Stimulated activated CD8-positive, alpha-beta memory T cell treated with anti-CD3 and anti-CD28 coated beads, Interleukin-2, amount 100 ng/mL, for 48 hours (primary cell): ENCODE results near the gene SLC15A1.
"Not testable (repeated sequence)": the region's sequence is repeated elsewhere in the genome, so short reads cannot be mapped to it uniquely, and the experiment has no call there.

Experiments used
- DNase-seq, 2 donors: peaks; one replicate each; pipeline ENCODE4 v3.0.0-alpha.2; 2020; ENCODE audit warnings: low read depth in 2 of 2

Gene SLC15A1

DNA sequence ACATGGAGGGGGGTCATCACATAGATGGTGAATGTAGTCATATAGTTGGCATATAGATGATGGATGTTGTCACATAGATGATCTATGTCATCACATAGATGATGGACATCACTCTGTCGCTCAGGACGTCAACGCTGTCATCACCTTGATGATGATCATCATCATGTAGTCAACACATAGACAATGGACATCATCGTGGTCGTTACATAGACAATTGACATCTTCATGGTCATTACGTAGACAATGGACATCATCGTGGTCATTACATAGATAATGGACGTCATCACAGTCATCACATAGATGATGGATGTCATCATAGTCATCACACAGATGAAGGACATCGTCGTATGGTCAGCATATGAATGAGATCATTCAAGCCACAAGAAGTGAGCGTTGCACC is 28.6 kb upstream of the SLC15A1 start:
- DNase-seq = no peak

- DNase-seq = no peak
Measured at GRCh38 chr13:98780451-98780850, 28.0 kb upstream of the SLC15A1 start.

DNA sequence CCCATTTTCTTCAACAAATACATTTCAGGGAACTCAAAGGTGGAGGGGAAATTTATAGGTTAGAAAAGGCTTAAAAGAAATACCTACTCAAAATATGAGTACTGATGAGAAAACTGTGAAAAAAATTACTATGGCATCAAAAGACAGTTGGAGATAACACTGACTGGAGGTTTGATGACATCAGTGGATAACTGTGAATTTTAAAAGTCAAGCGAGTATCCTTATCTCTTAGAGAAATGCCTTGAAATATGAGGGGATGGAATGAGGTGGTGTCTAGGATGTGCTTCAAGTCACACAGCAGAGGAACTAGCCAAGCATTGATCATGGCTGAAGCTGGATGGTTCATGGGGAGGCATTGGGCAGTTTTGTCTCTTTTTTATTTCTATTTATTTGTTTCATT is 27.2 kb upstream of the SLC15A1 start:
- no peak for DNase-seq

- no peak for DNase-seq
Measured at GRCh38 chr13:98778749-98779148, 26.3 kb upstream of the SLC15A1 start.

DNA sequence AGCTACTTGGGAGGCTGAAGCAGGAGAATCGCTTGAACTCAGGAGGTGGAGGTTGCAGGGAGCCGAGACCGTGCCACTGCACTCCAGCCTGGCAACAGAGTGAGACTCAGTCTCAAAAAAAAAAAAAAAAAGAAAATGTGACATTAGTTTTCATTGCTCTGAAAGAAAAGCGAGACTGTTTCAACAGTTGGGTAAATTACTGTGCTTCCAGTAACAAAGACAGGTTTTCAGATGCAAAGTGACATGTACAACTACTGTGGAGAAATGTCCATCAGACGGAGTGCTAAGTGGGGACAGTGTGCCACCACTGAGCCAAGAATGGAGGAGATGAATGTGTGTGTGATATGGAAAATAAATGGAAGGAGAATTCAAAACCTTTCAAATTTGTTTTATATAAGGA is 24.2 kb upstream of the SLC15A1 start:
- no peak for DNase-seq

DNA sequence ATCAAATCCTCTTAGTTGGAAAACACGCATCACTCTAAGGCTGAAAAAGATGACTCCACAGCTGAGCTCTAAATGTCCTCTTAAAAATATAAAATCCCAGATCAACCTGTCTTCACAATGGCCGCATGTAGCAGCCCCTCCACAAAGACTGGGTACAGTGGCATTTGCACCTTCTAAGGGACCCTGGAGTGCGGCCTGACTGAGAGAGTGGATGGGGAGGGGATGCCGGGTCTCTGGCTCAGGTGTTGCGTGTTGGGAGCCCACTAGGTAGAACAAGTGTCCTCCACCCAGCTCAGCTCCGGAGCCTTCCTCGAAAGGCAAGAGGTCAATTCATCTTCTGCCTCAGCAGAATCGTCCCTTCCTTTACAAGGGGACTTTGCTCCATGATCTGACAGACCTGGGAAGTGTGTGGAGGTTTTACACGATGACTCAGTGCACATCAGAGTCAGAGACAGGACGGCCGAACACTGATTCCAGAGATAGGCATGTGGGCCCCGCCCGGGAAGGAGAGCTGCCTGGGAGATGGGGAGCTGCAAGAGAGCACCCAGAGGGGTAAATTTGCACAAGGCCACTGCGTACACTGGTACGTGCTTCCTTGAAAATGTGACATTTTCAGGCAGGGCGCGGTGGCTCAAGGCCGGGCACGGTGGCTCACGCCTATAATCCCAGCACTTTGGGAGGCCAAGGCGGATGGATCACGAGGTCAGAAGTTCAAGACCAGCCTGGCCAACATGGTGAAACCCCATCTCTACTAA is 23.5 kb upstream of the SLC15A1 start:
- no peak for DNase-seq

- no peak for DNase-seq
Measured at GRCh38 chr13:98775386-98775785, 22.9 kb upstream of the SLC15A1 start.

DNA sequence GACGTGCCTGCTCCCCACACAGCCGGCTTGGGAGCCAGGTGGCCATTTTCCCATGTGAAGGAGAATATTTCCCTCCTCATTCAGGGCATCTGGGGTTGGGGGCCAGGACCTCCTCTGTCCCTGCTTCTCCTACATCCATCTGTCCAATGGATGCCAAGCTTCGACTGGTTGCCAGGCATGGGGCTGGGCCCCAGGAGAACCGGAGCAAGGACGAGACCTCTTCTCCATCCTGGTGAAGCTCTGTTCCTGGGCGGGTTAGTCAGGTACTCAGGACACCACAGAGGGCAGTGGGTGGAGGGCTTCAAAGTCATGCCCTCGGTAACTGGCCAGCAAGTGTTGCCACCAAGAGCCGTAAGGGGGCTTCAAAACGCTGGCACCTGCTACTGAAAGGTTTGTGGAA is 22.3 kb upstream of the SLC15A1 start:
- DNase-seq = no peak

GRCh38 chr13:98773921-98774320 is 21.4 kb upstream of the SLC15A1 start:
- no peak for DNase-seq

DNA sequence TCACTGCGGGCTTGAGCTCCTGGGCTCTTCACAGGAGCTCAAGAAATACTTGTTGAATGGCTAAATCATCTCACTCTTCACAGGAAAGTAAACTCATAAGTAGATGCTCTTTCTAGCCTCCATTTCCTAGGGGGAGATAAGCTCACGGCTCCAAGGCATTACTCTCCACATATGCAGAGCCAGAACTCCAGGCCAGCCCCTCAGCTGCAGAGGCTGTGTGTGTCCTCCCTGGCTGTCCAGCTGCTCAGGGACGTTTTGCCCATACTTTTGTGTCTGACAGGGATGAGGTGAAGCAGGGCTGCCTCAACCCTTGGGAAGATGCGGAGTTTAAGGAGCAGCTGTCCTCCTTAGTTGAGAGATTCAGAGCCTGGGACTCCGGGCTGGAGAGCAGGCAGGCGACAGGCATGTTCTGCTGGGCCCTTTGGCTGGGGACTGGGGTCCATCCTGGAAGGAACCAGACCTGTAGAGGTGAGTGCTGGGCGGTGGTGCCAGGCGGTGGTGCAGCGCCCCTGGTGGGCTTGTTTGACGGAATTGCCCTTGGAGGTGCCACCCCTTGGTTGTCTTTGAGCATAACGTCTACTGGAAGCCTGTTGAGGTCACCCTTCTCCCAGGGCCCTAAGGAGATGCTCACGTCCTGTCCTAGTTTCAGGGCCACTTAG is 20.5 kb upstream of the SLC15A1 start:
- no peak for DNase-seq

GRCh38 chr13:98771838-98772611 is 19.6 kb upstream of the SLC15A1 start:
- no peak for DNase-seq

- DNase-seq = no peak
Measured at GRCh38 chr13:98769736-98770135, 17.3 kb upstream of the SLC15A1 start.

- DNase-seq = no peak
Measured at GRCh38 chr13:98768522-98768921, 16.1 kb upstream of the SLC15A1 start.

DNA sequence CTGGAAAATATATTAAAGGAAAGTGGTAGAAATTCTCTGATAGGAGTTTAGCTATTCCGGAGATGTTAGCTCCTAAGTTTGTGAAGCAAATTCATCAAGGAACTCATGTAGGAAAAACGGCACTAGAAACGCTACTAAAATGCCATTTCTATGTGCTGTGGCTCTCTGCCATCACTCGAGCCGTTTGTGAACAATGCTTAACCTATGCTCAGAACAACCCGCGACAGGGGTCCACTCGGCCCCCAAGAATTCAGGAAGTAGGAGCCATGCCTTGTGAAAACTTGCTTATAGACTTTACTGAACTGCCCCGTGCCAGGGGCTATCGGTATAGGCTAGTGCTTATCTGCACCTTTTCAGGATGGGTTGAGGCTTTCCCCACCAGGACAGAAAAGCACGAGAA is 14.2 kb upstream of the SLC15A1 start:
- DNase-seq = no peak

GRCh38 chr13:98765996-98766519 is 13.6 kb upstream of the SLC15A1 start:
- no peak for DNase-seq

DNA sequence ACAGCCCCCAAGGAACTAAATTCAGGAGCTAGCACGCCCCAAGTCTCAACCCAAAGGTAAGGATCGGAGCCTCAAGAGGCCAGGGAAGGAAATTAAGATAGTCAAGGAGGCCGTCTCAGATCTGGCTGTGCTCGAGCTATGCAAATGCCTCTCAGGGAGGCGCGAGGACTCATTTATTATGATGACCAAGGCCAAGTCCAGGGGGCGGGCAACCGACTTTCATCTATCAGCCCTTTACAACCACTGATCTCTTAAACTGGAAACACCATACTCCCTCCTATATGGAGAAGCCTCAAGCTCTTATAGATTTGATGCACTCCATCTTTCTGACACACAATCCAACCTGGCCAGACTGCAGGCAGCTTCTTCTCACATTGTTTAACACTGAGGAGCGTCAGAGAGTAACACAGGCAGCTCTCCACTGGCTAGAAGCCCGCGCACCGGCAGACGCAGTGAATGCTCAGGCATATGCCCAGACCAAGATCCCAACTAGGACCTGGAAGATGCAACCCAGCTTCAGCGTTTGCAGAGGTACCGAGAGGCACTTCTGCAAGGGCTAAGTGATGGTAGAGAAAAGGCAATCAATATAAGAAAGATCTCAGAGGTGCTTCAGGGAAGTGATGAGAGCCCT is 9.6 kb upstream of the SLC15A1 start:
- no peak for DNase-seq

- DNase-seq = no peak
Measured at GRCh38 chr13:98761126-98761985, 8.9 kb upstream of the SLC15A1 start.

DNA sequence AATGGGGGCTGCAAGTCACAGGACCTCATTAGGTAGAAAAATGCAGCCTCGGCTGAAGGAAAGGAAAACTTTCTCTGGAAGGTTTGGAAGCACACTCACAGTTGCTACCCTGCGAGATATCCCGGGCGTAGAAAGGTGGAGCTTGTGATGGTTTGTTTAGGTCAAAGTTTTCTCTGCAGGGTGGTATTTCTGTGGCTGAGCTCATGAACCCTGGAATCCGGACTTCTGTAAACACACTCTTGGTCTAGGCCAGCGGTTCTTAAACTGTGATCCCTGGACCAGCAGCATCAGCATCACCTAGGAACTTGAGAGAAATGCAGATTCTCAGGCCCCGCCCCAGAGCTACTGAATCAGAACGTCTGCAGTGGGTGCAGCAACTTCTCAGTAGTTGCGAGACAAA is 3.3 kb upstream of the SLC15A1 start:
- no peak for DNase-seq

- no peak for DNase-seq
Measured at GRCh38 chr13:98755116-98755515, 2.6 kb upstream of the SLC15A1 start.

GRCh38 chr13:98754468-98754867 is 2.0 kb upstream of the SLC15A1 start:
- DNase-seq = not testable (repeated sequence)

GRCh38 chr13:98751861-98752466 is 508 bp downstream of the SLC15A1 start:
- no peak for DNase-seq
